ENCODE data around the gene KRTAP12-1.

The KRTAP12-1 gene

DNA sequence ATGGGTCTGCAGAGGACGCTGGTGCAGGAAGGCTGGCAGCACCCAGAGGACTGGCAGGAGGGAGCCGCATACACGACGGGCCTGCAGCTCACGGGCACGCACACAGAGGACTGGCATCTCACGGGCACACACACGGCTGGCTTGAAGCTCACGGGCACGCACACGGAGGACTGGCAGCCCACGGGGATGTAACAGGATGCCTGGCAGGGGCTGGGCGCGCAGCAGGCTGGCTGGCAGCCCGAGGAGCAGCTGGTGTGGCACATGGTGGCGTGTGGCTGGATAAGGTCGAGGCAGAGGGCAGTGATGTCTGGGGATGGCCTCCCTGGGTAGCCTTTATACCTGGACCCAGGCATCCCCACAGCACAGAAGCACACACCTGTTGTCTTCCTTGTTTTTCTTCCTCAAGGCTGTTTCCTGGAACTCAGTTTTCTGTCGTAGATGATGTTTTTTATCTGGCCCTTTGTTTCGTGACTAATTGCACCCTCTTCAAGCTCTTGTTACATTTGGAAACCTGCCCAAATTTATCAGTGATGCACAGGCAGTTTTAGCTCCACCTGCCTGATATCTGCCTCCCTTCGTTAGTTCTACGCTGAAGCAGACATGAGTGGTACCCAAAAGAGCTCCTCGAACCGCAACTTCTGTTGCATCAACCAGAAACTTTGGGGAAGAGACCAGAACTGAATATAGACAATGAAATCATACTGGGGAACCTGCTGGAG is at the start of gene KRTAP12-1:
Gene KRTAP12-1 (minus strand): TSS at position 303 of the 719 bp plus-strand sequence. CDS start 40 bp downstream, at position 263.
- FAIRE-seq: no peak
- no peak for DNase-seq (ENCODE audit: insufficient read length, low spot score)

DNA sequence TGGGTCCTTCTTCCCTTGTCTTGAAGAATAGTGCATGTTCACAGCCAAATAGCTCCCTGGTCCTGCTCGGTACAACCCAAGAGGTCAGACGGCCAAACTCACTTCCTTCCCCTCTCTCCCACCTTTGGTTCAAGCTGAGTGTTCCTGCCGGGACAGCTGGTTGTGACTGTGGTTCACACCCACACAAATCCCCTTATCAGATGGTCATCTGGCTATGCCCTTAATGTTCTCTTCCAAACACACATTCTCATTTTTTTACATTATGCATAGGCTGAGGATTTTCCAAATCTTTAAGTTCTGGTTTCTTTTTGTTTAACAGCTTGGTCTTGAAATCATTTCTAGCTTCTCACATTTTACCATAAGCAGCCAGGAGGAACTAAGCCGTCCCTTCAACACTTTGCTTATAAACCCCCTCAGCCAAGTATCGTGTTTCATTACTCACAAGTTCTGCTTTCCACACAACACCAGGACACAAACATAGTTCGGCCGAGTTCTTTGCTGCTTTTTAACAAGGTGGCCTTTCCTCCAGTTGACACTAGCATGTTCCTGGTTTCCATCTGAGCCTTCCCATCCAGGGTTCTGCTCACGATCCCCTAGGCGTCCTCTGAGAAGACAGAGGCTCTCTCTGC is 49.1 kb upstream of the KRTAP12-1 start:
- no peak for DNase-seq (ENCODE audit: insufficient read length, low spot score)

GRCh38 chr21:44730028-44730395 is 48.0 kb upstream of the KRTAP12-1 start:
- DNase-seq (ENCODE audit: insufficient read length, low spot score): no peak

More for the DNA sequence above, 49.1 kb upstream of the KRTAP12-1 start:
- FAIRE-seq: no peak

GRCh38 chr21:44729336-44730027 is 47.5 kb upstream of the KRTAP12-1 start:
- FAIRE-seq: no peak
- no peak for DNase-seq (ENCODE audit: insufficient read length, low spot score)

More at GRCh38 chr21:44730028-44730395, 48.0 kb upstream of the KRTAP12-1 start:
- no peak for FAIRE-seq

GRCh38 chr21:44728716-44729115 is 46.8 kb upstream of the KRTAP12-1 start:
- FAIRE-seq: no peak

GRCh38 chr21:44727757-44728156 is 45.8 kb upstream of the KRTAP12-1 start:
- no peak for DNase-seq (ENCODE audit: insufficient read length, low spot score)
- no peak for FAIRE-seq

More at GRCh38 chr21:44728716-44729115, 46.8 kb upstream of the KRTAP12-1 start:
- DNase-seq (ENCODE audit: insufficient read length, low spot score): no peak

DNA sequence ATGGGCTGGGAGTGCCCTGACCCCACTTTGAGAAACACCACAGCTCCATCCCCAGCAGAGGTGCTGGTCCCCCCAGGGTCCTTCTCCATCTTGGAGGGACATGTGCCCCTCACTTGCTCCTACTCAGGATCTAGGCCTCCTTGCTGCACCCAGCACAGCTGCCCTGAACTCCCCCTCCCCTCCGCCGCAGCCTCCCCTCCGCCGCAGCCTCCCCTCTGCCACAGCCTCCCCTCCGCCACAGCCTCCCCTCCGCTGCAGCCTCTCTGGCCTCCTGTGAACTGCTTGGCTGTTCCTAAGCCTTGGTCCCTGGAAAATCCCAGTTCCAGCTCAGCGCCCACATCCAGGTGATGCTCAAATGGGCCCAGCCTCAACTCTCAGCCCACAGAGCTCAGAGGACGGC is 45.4 kb upstream of the KRTAP12-1 start:
- FAIRE-seq (no peak), DNase-seq (ENCODE audit: insufficient read length, low spot score) (no peak)

- no peak for DNase-seq (ENCODE audit: insufficient read length, low spot score)
- no peak for FAIRE-seq
Measured at GRCh38 chr21:44726826-44727225, 44.9 kb upstream of the KRTAP12-1 start.

GRCh38 chr21:44724926-44725325 is 43.0 kb upstream of the KRTAP12-1 start:
- FAIRE-seq: no peak

GRCh38 chr21:44724196-44724595 is 42.2 kb upstream of the KRTAP12-1 start:
- FAIRE-seq (no peak), DNase-seq (ENCODE audit: insufficient read length, low spot score) (no peak)

More at GRCh38 chr21:44724926-44725325, 43.0 kb upstream of the KRTAP12-1 start:
- no peak for DNase-seq (ENCODE audit: insufficient read length, low spot score)

DNA sequence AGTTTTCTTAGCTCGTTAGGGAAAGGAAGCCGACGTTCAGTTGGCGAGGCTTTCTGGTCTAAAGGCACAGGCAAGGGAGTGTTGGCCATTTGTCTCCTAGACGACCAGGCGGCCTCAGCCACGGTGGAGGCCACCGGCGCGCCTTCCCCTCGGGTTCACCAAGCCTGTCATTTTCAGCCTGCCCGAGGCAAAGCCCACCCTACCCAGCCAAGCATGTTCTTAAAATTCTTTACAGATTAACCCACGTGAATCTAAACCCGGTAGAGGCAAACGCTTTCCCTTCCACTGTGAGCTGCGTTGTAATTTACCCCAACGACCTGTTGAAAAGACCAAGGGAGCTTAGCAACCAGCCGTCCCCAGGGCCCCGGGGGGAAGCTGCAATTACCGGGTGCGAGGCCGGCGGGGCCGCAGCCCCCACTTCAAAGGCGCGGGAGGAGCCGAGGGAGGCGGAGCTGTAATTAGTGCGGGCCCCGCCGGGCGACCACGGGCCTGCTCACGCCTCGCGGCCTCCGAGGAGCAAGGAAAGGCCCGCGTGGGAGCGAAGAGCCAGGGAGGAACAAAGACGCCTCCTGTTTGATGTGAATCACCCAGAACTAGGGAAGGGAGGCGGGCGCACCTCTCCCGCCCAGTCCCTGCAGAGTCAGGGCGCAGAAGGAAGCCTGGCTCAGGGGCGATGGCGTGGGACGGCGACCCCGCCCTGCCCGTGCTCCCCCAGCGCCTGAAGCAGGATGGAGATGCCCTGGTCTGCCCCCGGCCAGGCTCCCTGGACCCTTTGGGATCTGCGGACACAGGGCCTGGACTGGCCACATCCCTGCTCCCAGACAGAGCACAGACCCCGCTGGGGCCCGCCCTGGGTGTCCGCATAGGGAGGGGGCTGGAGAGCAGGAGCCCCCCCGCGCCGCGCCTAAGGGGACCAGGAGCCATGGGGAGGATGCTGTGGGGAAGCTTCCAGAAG is 41.5 kb upstream of the KRTAP12-1 start:
- no peak for DNase-seq (ENCODE audit: insufficient read length, low spot score)
- no peak for FAIRE-seq

GRCh38 chr21:44722731-44723130 is 40.8 kb upstream of the KRTAP12-1 start:
- no peak for FAIRE-seq

DNA sequence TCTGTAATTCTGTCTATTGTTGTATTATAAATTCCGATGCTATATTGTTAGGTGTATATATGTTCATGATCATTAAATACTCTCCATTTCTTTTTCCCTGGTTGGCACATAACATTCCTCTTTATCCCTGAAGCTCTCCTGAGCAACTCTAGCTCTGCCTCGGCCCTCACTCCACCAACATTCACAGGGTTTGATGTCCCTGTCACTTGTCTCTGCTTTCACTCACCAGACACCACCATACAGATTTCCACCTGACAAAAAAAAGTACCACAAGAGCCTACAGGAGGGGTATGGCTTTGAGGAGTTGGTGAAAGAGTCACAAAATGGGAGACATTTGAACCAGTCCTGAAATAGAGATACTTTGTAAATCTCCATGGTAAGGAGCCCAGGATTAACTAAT is 38.2 kb upstream of the KRTAP12-1 start:
- no peak for FAIRE-seq
- no peak for DNase-seq (ENCODE audit: insufficient read length, low spot score)

More at GRCh38 chr21:44722731-44723130, 40.8 kb upstream of the KRTAP12-1 start:
- DNase-seq (ENCODE audit: insufficient read length, low spot score): no peak

DNA sequence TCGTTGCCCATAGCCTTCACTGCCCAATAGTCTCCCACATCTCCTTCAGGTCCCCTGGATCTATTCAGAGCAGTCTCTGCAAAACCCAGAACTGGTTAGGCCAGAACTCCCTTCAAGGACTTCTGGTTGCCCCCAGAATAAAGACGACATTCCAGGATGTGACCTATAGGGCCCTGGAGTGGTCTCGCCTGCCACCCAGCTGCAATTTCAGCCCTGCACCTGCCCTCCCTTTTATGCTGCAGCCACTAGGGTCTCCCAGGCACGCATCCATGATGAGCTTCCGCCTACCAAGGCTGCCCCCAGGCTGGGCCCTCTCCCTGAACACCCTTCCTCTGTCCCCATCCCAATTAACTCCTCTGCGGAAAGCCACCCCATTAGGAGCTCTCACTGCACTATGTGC is 36.6 kb upstream of the KRTAP12-1 start:
- DNase-seq (ENCODE audit: insufficient read length, low spot score) (no peak), FAIRE-seq (no peak)

DNA sequence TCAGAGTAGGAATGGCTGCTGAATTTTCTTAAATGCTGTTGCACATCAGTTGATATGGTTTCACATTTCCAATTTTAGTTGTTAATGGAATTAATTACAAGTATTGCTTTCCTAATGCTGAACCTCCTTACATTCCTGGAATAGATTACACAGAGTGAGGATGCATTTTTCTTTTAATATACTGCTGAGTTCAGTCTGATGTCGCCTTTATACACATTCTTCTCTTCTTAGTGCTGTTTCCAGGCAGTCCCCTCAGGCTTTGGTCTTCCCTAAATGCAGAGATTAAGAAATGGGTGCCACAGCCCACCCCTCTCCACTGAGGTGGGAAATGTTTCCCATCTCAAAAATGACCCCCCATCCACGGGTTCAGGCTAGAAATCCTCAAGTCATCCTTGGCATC is 36.1 kb upstream of the KRTAP12-1 start:
- no peak for FAIRE-seq
- no peak for DNase-seq (ENCODE audit: insufficient read length, low spot score)

GRCh38 chr21:44716984-44717383 is 35.0 kb upstream of the KRTAP12-1 start:
- no peak for FAIRE-seq
- DNase-seq (ENCODE audit: insufficient read length, low spot score): no peak

DNA sequence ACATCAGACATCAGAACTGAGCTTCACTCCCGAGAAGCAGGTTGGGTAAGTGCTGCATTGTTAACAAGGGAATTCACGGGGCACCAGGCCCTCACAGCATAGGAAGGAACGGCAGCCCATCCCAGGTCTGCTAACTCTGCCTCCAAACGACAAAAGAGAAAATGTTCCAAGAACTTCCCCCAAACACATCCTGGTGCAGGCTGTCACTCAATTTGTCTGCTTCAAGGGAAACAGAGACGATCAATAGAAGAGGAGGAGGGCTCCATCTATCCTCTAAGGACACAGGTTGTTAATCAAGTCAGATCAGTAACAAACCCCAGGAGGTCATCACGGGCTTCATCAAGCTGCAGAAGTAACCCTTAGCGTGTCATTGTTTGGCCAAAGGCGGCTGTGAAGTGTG is 32.9 kb upstream of the KRTAP12-1 start:
- DNase-seq (ENCODE audit: insufficient read length, low spot score) (no peak), FAIRE-seq (no peak)

GRCh38 chr21:44713846-44714245 is 31.9 kb upstream of the KRTAP12-1 start:
- DNase-seq (ENCODE audit: insufficient read length, low spot score): no peak
- no peak for FAIRE-seq

DNA sequence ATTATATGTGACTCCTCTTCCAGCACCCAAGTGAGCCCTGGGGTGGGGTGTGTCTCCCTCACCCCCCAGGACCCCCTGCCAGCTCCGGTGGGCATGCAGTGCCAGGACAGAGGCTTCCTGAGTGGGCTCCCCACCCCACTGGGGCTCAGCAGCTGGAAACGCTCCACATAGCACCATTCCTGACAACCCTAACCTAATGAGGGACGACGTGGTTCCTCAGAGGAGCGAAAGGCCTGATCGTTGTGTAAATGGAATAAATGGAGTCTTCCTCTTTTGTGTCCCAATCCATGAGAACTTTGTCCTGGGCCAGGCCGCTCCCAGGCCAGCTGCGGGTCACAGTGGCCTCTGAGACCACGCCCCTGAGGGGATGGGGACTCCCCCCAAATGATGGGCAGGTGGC is 31.2 kb upstream of the KRTAP12-1 start:
- FAIRE-seq: no peak

GRCh38 chr21:44712203-44713028 is 30.5 kb upstream of the KRTAP12-1 start:
- FAIRE-seq: no peak

More for the DNA sequence above, 31.2 kb upstream of the KRTAP12-1 start:
- no peak for DNase-seq (ENCODE audit: insufficient read length, low spot score)

More at GRCh38 chr21:44712203-44713028, 30.5 kb upstream of the KRTAP12-1 start:
- no peak for DNase-seq (ENCODE audit: insufficient read length, low spot score)
